A673 (cell line): ENCODE data around the gene FCRLA. TPM values are rescaled to one million over a fixed set of nuclear protein-coding genes. Genes with fewer than 3 reads are reported as not detected.
"Not testable (repeated sequence)": the region's sequence is repeated elsewhere in the genome, so short reads cannot be mapped to it uniquely, and the experiment has no call there.

Experiments
- Bru-seq: library from RNA; stranded (reverse); fragments of 400-500 nt; gene quantifications from one replicate; lab custom pipeline; 2021; lab: Mats Ljungman, UMichigan
- BruChase-seq, 2 experiments: library from RNA; stranded (reverse); fragments of 400-500 nt; gene quantifications; one replicate each; lab custom pipeline; 2021; lab: Mats Ljungman, UMichigan
- BruUV-seq: library from RNA; stranded (reverse); fragments of 400-500 nt; replicated peaks from 2 replicates; lab custom pipeline; 2021; lab: Mats Ljungman, UMichigan
- CTCF ChIA-PET: fragments of 300-600 bp; sonication (Branson Sonifier 250); formaldehyde crosslinking; loops from one replicate; lab custom pipeline; 2022; ENCODE audit warnings: antibody characterized with exemption; lab: Charles Lee
- POLR2A ChIA-PET: fragments of 300-600 bp; sonication (Branson Sonifier 250); formaldehyde crosslinking; loops from one replicate; lab custom pipeline; 2022; ENCODE audit warnings: antibody characterized with exemption; ENCODE audit not compliant: low non-redundant PET; lab: Charles Lee
- DNase-seq: peaks from one replicate; pipeline ENCODE4 v3.0.0-alpha.2; 2015; ENCODE audit warnings: low spot score
- H3K27ac ChIP-seq: fragments of 200-600 bp; sonication (generic); 2 replicates; pipeline ENCODE4 v1.5.1; 2016; ENCODE audit warnings: mixed run types, low read depth, mild to moderate bottlenecking, mixed read lengths, antibody characterized with exemption, low read length; ENCODE audit not compliant: poor library complexity, severe bottlenecking
- H3K27me3 ChIP-seq: fragments of 200-600 bp; sonication (generic); replicated peaks from 2 replicates; pipeline ENCODE4 v1.6.1; 2017; ENCODE audit warnings: mixed run types, low read depth, mild to moderate bottlenecking, mixed read lengths, antibody characterized with exemption, low read length; ENCODE audit not compliant: insufficient read depth, poor library complexity
- H3K36me3 ChIP-seq: fragments of 200-600 bp; sonication (generic); 2 replicates; pipeline ENCODE4 v1.6.1; 2016; ENCODE audit warnings: mixed run types, mild to moderate bottlenecking, mixed read lengths, antibody characterized with exemption, low read length; ENCODE audit not compliant: insufficient read depth, poor library complexity, severe bottlenecking
- H3K4me1 ChIP-seq: fragments of 200-600 bp; sonication (generic); 2 replicates; pipeline ENCODE4 v1.6.1; 2017; ENCODE audit warnings: mixed run types, mild to moderate bottlenecking, mixed read lengths, antibody characterized with exemption, low read length; ENCODE audit not compliant: insufficient read depth, poor library complexity, severe bottlenecking
- H3K4me3 ChIP-seq: fragments of 200-600 bp; sonication (generic); 2 replicates; pipeline ENCODE4 v1.5.1; 2016; ENCODE audit warnings: low read depth, mixed run types, mild to moderate bottlenecking, mixed read lengths, low read length; ENCODE audit not compliant: poor library complexity, severe bottlenecking
- H3K9me3 ChIP-seq: fragments of 200-600 bp; sonication (generic); 2 replicates; pipeline ENCODE4 v1.6.1; 2016; ENCODE audit warnings: mixed run types, low read depth, mild to moderate bottlenecking, mixed read lengths, antibody characterized with exemption, low read length; ENCODE audit not compliant: poor library complexity, severe bottlenecking
- CTCF ChIP-seq: fragments of 300-800, 200-600 bp; sonication (generic); conservative IDR thresholded peaks from 2 replicates; pipeline ENCODE4 v1.5.1; 2017; ENCODE audit warnings: low read depth, mild to moderate bottlenecking, antibody characterized with exemption, low read length, moderate library complexity, mixed read lengths
- EZH2 ChIP-seq: fragments of 200-600 bp; sonication (generic); IDR thresholded peaks from 2 replicates; pipeline ENCODE4 v1.6.1; 2017; ENCODE audit warnings: borderline replicate concordance, low read depth, mild to moderate bottlenecking, mixed read lengths, antibody characterized with exemption, low read length; ENCODE audit not compliant: poor library complexity, severe bottlenecking
- intact Hi-C: fragments of 100-400 bp; cut with micrococcal nuclease; formaldehyde crosslinking; loops from one replicate; pipeline ENCODE4 v1.10.0; 2022; ENCODE audit not compliant: unreplicated experiment
- long read RNA-seq: library from polyadenylated mRNA; stranded (forward); transcript quantifications from one replicate; pipeline ENCODE4 v2.0.0, GENCODE V29; 2022
- total RNA-seq: library from RNA; stranded (reverse); gene quantifications from 2 replicates; pipeline ENCODE4 v1.2.3, GENCODE V29; 2021

Gene FCRLA
- total RNA-seq = not detected in 2 replicates
- percentile 10 among the genes with signal in this experiment for Bru-seq, nascent RNA
- BruChase-seq, experiment 1, labeled RNA remaining after a 2-hour chase = not detected
- percentile 9 among the genes with signal in this experiment for BruChase-seq, experiment 2, labeled RNA remaining after a 6-hour chase
- long read RNA-seq = 0 reads

GRCh38 chr1:161706482-161707347 lies at the start of gene FCRLA:
TSS of gene FCRLA (plus strand) at chr1:161707229. CDS start at chr1:161707265, 36 bp downstream.
- no TSS peak for BruUV-seq
- DNase-seq = peak; percentile 64
- CTCF ChIA-PET = no interaction called here

GRCh38 chr1:161658524-161658923 lies 48.5 kb upstream of the FCRLA start:
- H3K36me3 ChIP-seq, CTCF ChIA-PET, intact Hi-C loops, BruUV-seq, POLR2A ChIA-PET, H3K4me3 ChIP-seq, H3K27ac ChIP-seq, DNase-seq, H3K27me3 ChIP-seq, H3K9me3 ChIP-seq, H3K4me1 ChIP-seq: not testable (repeated sequence)

More at GRCh38 chr1:161706482-161707347, at the start of gene FCRLA:
- Histone ChIP-seq H3K36me3 (no peaks in the 10 kb centered on the region), H3K4me1 (peaks cover 4% of the 10 kb centered on the region), H3K4me3 (no peak within 1 kb of the TSS), H3K27me3 (no peaks in the 10 kb centered on the region), H3K27ac (no peak within 1 kb of the TSS), H3K9me3 (no peaks in the 10 kb centered on the region)
- POLR2A ChIA-PET = no interaction called here
- TF ChIP-seq CTCF (no peak), EZH2 (no peak)
- intact Hi-C loops = no loop called here

- H3K36me3 ChIP-seq, CTCF ChIA-PET, H3K4me3 ChIP-seq, intact Hi-C loops, H3K4me1 ChIP-seq, POLR2A ChIA-PET, H3K27ac ChIP-seq, H3K9me3 ChIP-seq, DNase-seq, BruUV-seq, H3K27me3 ChIP-seq: not testable (repeated sequence)
Measured at GRCh38 chr1:161661660-161662311, 45.2 kb upstream of the FCRLA start.

- POLR2A ChIA-PET, H3K4me3 ChIP-seq, CTCF ChIA-PET, H3K27ac ChIP-seq, H3K9me3 ChIP-seq, H3K27me3 ChIP-seq, BruUV-seq, DNase-seq, H3K36me3 ChIP-seq, H3K4me1 ChIP-seq, intact Hi-C loops: not testable (repeated sequence)
Measured at GRCh38 chr1:161662684-161663339, 44.2 kb upstream of the FCRLA start, which contains the start of gene FCGR2B. TSS of gene FCGR2B (plus strand) at chr1:161663143. CDS start at chr1:161663242, 99 bp downstream.

GRCh38 chr1:161663569-161663968 lies 43.5 kb upstream of the FCRLA start:
- H3K9me3 ChIP-seq, H3K27ac ChIP-seq, H3K4me3 ChIP-seq, intact Hi-C loops, H3K36me3 ChIP-seq, H3K27me3 ChIP-seq, POLR2A ChIA-PET, BruUV-seq, CTCF ChIA-PET, H3K4me1 ChIP-seq, DNase-seq: not testable (repeated sequence)

- DNase-seq, CTCF ChIA-PET, intact Hi-C loops, H3K9me3 ChIP-seq, H3K27me3 ChIP-seq, H3K36me3 ChIP-seq, H3K4me1 ChIP-seq, H3K4me3 ChIP-seq, POLR2A ChIA-PET, BruUV-seq, H3K27ac ChIP-seq: not testable (repeated sequence)
Measured at GRCh38 chr1:161664689-161665088, 42.3 kb upstream of the FCRLA start.
